ENCODE results near the gene SLC26A9. TPM values are rescaled to one million over a fixed set of nuclear protein-coding genes. Genes with fewer than 3 reads are reported as not detected.

SLC26A9 gene
- total and polyA plus RNA-seq, 2 donors (not counting 1 experiment from before 2014, with no cell fraction given): not detected

GRCh38 chr1:205923651-205924459 is 19.4 kb downstream of the SLC26A9 start:
- H3K27me3 ChIP-seq (replicated peaks in 1 of 4; ENCODE audit: control extremely low read depth in 1 of 4, control insufficient read depth in 3 of 4, insufficient read depth in 4 of 4, low read length in 3 of 4): peaks cover 0 to 4% (median 0%) of the 10 kb centered on the region in 4 experiments
- no peak overlapping the region for H3K9ac ChIP-seq (ENCODE audit: low read length)
- TF ChIP-seq CTCF (IDR thresholded peaks at IDR 0.05) (no peak), EZH2 (IDR thresholded peaks at IDR 0.05; ENCODE audit: borderline replicate concordance, insufficient read depth, low read depth, low read length, poor library complexity, severe bottlenecking) (no peak)
- CTCF ChIA-PET: no interaction called here
- no peak overlapping the region for H3K4me3 ChIP-seq (ENCODE audit: control extremely low read depth in 1 of 5, extremely low read depth in 1 of 5, insufficient read depth in 1 of 5, low read depth in 2 of 5, low read length in 4 of 5)
- intact Hi-C loops (cut with micrococcal nuclease): no loop called here
- Mint-ChIP-seq H3K4me1 (peaks cover 2% of the 10 kb centered on the region), H3K9me3 (ENCODE audit: insufficient read depth) (no peaks in the 10 kb centered on the region), H3K4me3 (no peak overlapping the region), H3K27me3 (peaks cover 17% of the 10 kb centered on the region), H3K27ac (no peak overlapping the region)
- H3K9me3 ChIP-seq (ENCODE audit: control extremely low read depth in 1 of 3, control insufficient read depth in 2 of 3, insufficient read depth in 1 of 3, low read length in 2 of 3): no peaks in the 10 kb centered on the region
- ATAC-seq (ENCODE audit: low read depth) (no peak), DNase-seq (no peak)
- no peak overlapping the region for H3K27ac ChIP-seq (ENCODE audit: low read length in 2 of 2)
- no peak overlapping the region for H3K4me2 ChIP-seq (replicated peaks; ENCODE audit: low read depth, low read length, poor library complexity, severe bottlenecking)
- H3K4me1 ChIP-seq (ENCODE audit: control insufficient read depth in 2 of 2, insufficient read depth in 2 of 2, low read length in 2 of 2): no peaks in the 10 kb centered on the region
- POLR2A ChIA-PET: no interaction called here
- H3K79me2 ChIP-seq (ENCODE audit: control insufficient read depth, insufficient read depth, low read length): no peaks in the 10 kb centered on the region
- no peak overlapping the region for H2AFZ ChIP-seq (ENCODE audit: insufficient read depth, low read depth, low read length, poor library complexity, severe bottlenecking)
- H4K20me1 ChIP-seq (ENCODE audit: control insufficient read depth, insufficient read depth, low read length, poor library complexity, severe bottlenecking): no peaks in the 10 kb centered on the region
- whole genome bisulfite sequencing (ENCODE audit: insufficient coverage): 90% methylated on average over 4 of the region's 11 CpGs
- H3K36me3 ChIP-seq (replicated peaks in 1 of 2; ENCODE audit: control extremely low read depth in 1 of 2, control insufficient read depth in 1 of 2, extremely low read depth in 1 of 2, insufficient read depth in 2 of 2, low read length in 1 of 2): no peaks in the 10 kb centered on the region

- Histone ChIP-seq H3K9me3 (ENCODE audit: control extremely low read depth in 1 of 3, control insufficient read depth in 2 of 3, insufficient read depth in 1 of 3, low read length in 2 of 3) (no peaks in the 10 kb centered on the region), H3K27ac (ENCODE audit: low read length in 2 of 2) (no peak overlapping the region), H3K4me3 (ENCODE audit: control extremely low read depth in 1 of 5, extremely low read depth in 1 of 5, insufficient read depth in 1 of 5, low read depth in 2 of 5, low read length in 4 of 5) (no peak overlapping the region), H3K4me2 (replicated peaks; ENCODE audit: low read depth, low read length, poor library complexity, severe bottlenecking) (no peak overlapping the region), H2AFZ (ENCODE audit: insufficient read depth, low read depth, low read length, poor library complexity, severe bottlenecking) (no peak overlapping the region), H3K27me3 (replicated peaks in 1 of 4; ENCODE audit: control extremely low read depth in 1 of 4, control insufficient read depth in 3 of 4, insufficient read depth in 4 of 4, low read length in 3 of 4) (peaks cover 0 to 4% (median 0%) of the 10 kb centered on the region in 4 experiments), H3K36me3 (replicated peaks in 1 of 2; ENCODE audit: control extremely low read depth in 1 of 2, control insufficient read depth in 1 of 2, extremely low read depth in 1 of 2, insufficient read depth in 2 of 2, low read length in 1 of 2) (no peaks in the 10 kb centered on the region), H3K79me2 (ENCODE audit: control insufficient read depth, insufficient read depth, low read length) (no peaks in the 10 kb centered on the region), H3K4me1 (ENCODE audit: control insufficient read depth in 2 of 2, insufficient read depth in 2 of 2, low read length in 2 of 2) (no peaks in the 10 kb centered on the region), H4K20me1 (ENCODE audit: control insufficient read depth, insufficient read depth, low read length, poor library complexity, severe bottlenecking) (no peaks in the 10 kb centered on the region), H3K9ac (ENCODE audit: low read length) (no peak overlapping the region)
- WGBS (ENCODE audit: insufficient coverage): 100% methylated on average over 4 of the region's 6 CpGs
- POLR2A ChIA-PET: interaction anchor here (0.6 kb wide), 1 partner anchor 154 kb away, joined by 4 read pairs; no protein-coding TSS in a partner anchor
- Mint-ChIP-seq H3K9me3 (ENCODE audit: insufficient read depth) (no peaks in the 10 kb centered on the region), H3K4me3 (no peak overlapping the region), H3K27me3 (peaks cover 12% of the 10 kb centered on the region), H3K4me1 (peaks cover 2% of the 10 kb centered on the region), H3K27ac (no peak overlapping the region)
- ATAC-seq (ENCODE audit: low read depth): no peak
- TF ChIP-seq CTCF (IDR thresholded peaks at IDR 0.05): no peak
- TF ChIP-seq EZH2 (IDR thresholded peaks at IDR 0.05; ENCODE audit: borderline replicate concordance, insufficient read depth, low read depth, low read length, poor library complexity, severe bottlenecking): no peak
- CTCF ChIA-PET: no interaction called here
- DNase-seq: no peak
- intact Hi-C loops (cut with micrococcal nuclease): no loop called here
These were observed 20.4 kb downstream of the SLC26A9 start for GRCh38 chr1:205922806-205923205.
